Body of pancreas (tissue), 4 donors: ENCODE data around the gene CHST10.

Experiments used
- CTCF ChIP-seq, 7 experiments: fragments of 450-650 bp in 4 of 7; fragments of 200-600 bp in 3 of 7; sonication (generic) in 3 of 7; IDR thresholded peaks; one replicate each; pipeline ENCODE4 v1.5.1; 2016 to 2019; ENCODE audit warnings: antibody characterized with exemption in 7 of 7
- POLR2A ChIP-seq, 3 donors: fragments of 450-650 bp; IDR thresholded peaks; one replicate each; pipeline ENCODE4 v1.6.1; 2016; ENCODE audit warnings: antibody characterized with exemption in 3 of 3, mild to moderate bottlenecking in 2 of 3

- TF ChIP-seq POLR2A (IDR thresholded peaks at IDR 0.05) (no peak), CTCF (IDR thresholded peaks at IDR 0.05) (no peak)
Observed at GRCh38 chr2:100451734-100452133, 34.3 kb upstream of the CHST10 start.
